ENCODE measurements around the gene RHOG. TPM values are rescaled to one million over a fixed set of nuclear protein-coding genes. Genes with fewer than 3 reads are reported as not detected.

The RHOG gene
- total RNA-seq, 1 experiment from 2014 or later: 35.7 TPM

- no peak for TF ChIP-seq CTCF (IDR thresholded peaks at IDR 0.05; ENCODE audit: unreplicated experiment)
- no peak for DNase-seq (ENCODE audit: unreplicated experiment)
- Mint-ChIP-seq H3K27me3 (ENCODE audit: insufficient read depth, unreplicated experiment) (no peaks in the 10 kb centered on the region), H3K27ac (ENCODE audit: low read depth, unreplicated experiment) (peak overlapping the region; percentile 82), H3K4me1 (ENCODE audit: insufficient read depth, unreplicated experiment) (peaks cover 48% of the 10 kb centered on the region), H3K4me3 (ENCODE audit: unreplicated experiment) (no peak overlapping the region), H3K9me3 (ENCODE audit: unreplicated experiment) (no peaks in the 10 kb centered on the region), H3K36me3 (ENCODE audit: insufficient read depth, unreplicated experiment) (peaks cover 45% of the 10 kb centered on the region)
- no TSS peak for BruUV-seq (replicated peaks)
- intact Hi-C loops (cut with micrococcal nuclease): no loop called here
- ChIA-PET CTCF (interaction anchor here (0.7 to 2.0 kb wide), 3 partner anchors 19 to 237 kb away, joined by 3 to 15 read pairs (median 4); partner anchors contain the start of gene STIM1), POLR2A (no interaction called here)
Measured at GRCh38 chr11:3835751-3836150, 5.0 kb downstream of the RHOG start.

GRCh38 chr11:3834664-3835461, 5.9 kb downstream of the RHOG start:
- no peak for TF ChIP-seq CTCF (IDR thresholded peaks at IDR 0.05; ENCODE audit: unreplicated experiment)
- DNase-seq (ENCODE audit: unreplicated experiment): no peak
- Mint-ChIP-seq H3K4me3 (ENCODE audit: unreplicated experiment) (no peak overlapping the region), H3K9me3 (ENCODE audit: unreplicated experiment) (no peaks in the 10 kb centered on the region), H3K27ac (ENCODE audit: low read depth, unreplicated experiment) (peak overlapping the region; percentile 82), H3K36me3 (ENCODE audit: insufficient read depth, unreplicated experiment) (peaks cover 54% of the 10 kb centered on the region), H3K4me1 (ENCODE audit: insufficient read depth, unreplicated experiment) (peaks cover 45% of the 10 kb centered on the region), H3K27me3 (ENCODE audit: insufficient read depth, unreplicated experiment) (no peaks in the 10 kb centered on the region)
- intact Hi-C loops (cut with micrococcal nuclease): no loop called here
- BruUV-seq (replicated peaks): no TSS peak
- CTCF ChIA-PET: interaction anchor here (0.7 to 2.0 kb wide), 4 partner anchors 20 to 238 kb away, joined by 3 to 15 read pairs (median 6); partner anchors contain the start of gene STIM1
- POLR2A ChIA-PET: interaction anchor here (0.6 kb wide), 1 partner anchor 37 kb away, joined by 3 read pairs; the partner anchor contains the start of gene NUP98

- ChIA-PET CTCF (interaction anchor here (1.2 to 1.5 kb wide), 3 partner anchors 15 to 238 kb away, joined by 6 to 12 read pairs (median 7); no protein-coding TSS in a partner anchor), POLR2A (interaction anchor here (0.6 kb wide), 1 partner anchor 37 kb away, joined by 3 read pairs; the partner anchor contains the start of gene NUP98)
- BruUV-seq (replicated peaks): no TSS peak
- Mint-ChIP-seq H3K4me3 (ENCODE audit: unreplicated experiment) (no peak overlapping the region), H3K4me1 (ENCODE audit: insufficient read depth, unreplicated experiment) (peaks cover 40% of the 10 kb centered on the region), H3K36me3 (ENCODE audit: insufficient read depth, unreplicated experiment) (peaks cover 59% of the 10 kb centered on the region), H3K27me3 (ENCODE audit: insufficient read depth, unreplicated experiment) (no peaks in the 10 kb centered on the region), H3K9me3 (ENCODE audit: unreplicated experiment) (no peaks in the 10 kb centered on the region), H3K27ac (ENCODE audit: low read depth, unreplicated experiment) (peak overlapping the region; percentile 42)
- no peak for TF ChIP-seq CTCF (IDR thresholded peaks at IDR 0.05; ENCODE audit: unreplicated experiment)
- intact Hi-C loops (cut with micrococcal nuclease): no loop called here
- DNase-seq (ENCODE audit: unreplicated experiment): no peak
Measured at GRCh38 chr11:3834349-3834663, 6.5 kb downstream of the RHOG start.

DNA sequence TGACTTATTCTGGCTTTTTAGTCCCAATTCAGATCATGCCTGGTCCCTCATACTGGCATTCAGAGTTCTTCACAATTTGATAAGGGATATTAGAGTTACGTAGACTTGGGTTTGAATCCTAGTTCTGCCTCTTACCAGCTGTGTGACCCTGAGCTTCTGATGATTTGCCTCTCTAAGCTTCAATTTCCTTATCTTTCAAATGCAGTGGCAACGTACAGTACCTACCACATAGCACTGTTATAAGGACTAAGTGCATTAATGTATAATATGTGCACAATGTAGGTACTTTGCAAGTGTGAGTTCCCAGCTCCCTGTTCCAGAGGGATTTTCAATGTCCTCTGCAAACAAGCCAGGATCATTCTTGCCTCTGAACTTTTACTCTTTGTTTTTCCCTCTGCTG, 7.3 kb downstream of the RHOG start:
- CTCF ChIA-PET: interaction anchor here (1.2 to 1.5 kb wide), 4 partner anchors 15 to 239 kb away, joined by 5 to 12 read pairs (median 6); no protein-coding TSS in a partner anchor
- TF ChIP-seq CTCF (IDR thresholded peaks at IDR 0.05; ENCODE audit: unreplicated experiment): no peak
- intact Hi-C loops (cut with micrococcal nuclease): no loop called here
- POLR2A ChIA-PET: no interaction called here
- H3K36me3 Mint-ChIP-seq (ENCODE audit: insufficient read depth, unreplicated experiment): peaks cover 61% of the 10 kb centered on the region
- H3K9me3 Mint-ChIP-seq (ENCODE audit: unreplicated experiment): no peaks in the 10 kb centered on the region
- no TSS peak for BruUV-seq (replicated peaks)
- peaks cover 33% of the 10 kb centered on the region for H3K4me1 Mint-ChIP-seq (ENCODE audit: insufficient read depth, unreplicated experiment)
- H3K27me3 Mint-ChIP-seq (ENCODE audit: insufficient read depth, unreplicated experiment): no peaks in the 10 kb centered on the region
- no peak for DNase-seq (ENCODE audit: unreplicated experiment)
- no peak overlapping the region for H3K27ac Mint-ChIP-seq (ENCODE audit: low read depth, unreplicated experiment)
- H3K4me3 Mint-ChIP-seq (ENCODE audit: unreplicated experiment): no peak overlapping the region

Data from MCF 10A (cell line).